Nephron (organoid): ENCODE results near the gene TAGAP.

ENCODE experiments used
- H3K27ac Mint-ChIP-seq, 3 experiments: 2 replicates each; pipeline ENCODE4 v1.8.0; 2020; ENCODE audit warnings: mixed read lengths in 3 of 3, mild to moderate bottlenecking in 2 of 3, moderate library complexity in 1 of 3
- H3K27me3 Mint-ChIP-seq: 2 replicates; pipeline ENCODE4 v1.8.0; 2021; ENCODE audit warnings: low read depth, mild to moderate bottlenecking, moderate library complexity, mixed read lengths
- H3K36me3 Mint-ChIP-seq: 2 replicates; pipeline ENCODE4 v1.8.0; 2020; ENCODE audit warnings: low read depth, mixed read lengths
- H3K4me1 Mint-ChIP-seq: 2 replicates; pipeline ENCODE4 v1.8.0; 2020; ENCODE audit warnings: mixed read lengths
- H3K4me3 Mint-ChIP-seq, 3 experiments: 2 replicates each; pipeline ENCODE4 v1.8.0; 2020; ENCODE audit warnings: mild to moderate bottlenecking in 3 of 3, mixed read lengths in 3 of 3, moderate library complexity in 2 of 3
- H3K9me3 Mint-ChIP-seq: 2 replicates; pipeline ENCODE4 v1.8.0; 2020; ENCODE audit warnings: mixed read lengths
- CTCF ChIP-seq, 3 experiments: fragments of 200-600 bp; sonication (generic); IDR thresholded peaks; one replicate each; pipeline ENCODE4 v1.5.0; 2021; ENCODE audit warnings: antibody characterized with exemption in 3 of 3; ENCODE audit not compliant: unreplicated experiment in 3 of 3

The TAGAP gene

GRCh38 chr6:159066483-159066882 lies 21.7 kb upstream of the TAGAP start:
- H3K27me3 Mint-ChIP-seq = peaks cover 19% of the 10 kb centered on the region
- H3K27ac Mint-ChIP-seq = peak overlapping the region; percentile 60 to 91 (median 82)
- no peaks in the 10 kb centered on the region for H3K9me3 Mint-ChIP-seq
- no peak for TF ChIP-seq CTCF (IDR thresholded peaks at IDR 0.05; ENCODE audit: unreplicated experiment in 3 of 3)
- H3K36me3 Mint-ChIP-seq = no peaks in the 10 kb centered on the region
- peaks cover 22% of the 10 kb centered on the region for H3K4me1 Mint-ChIP-seq
- H3K4me3 Mint-ChIP-seq = no peak overlapping the region

- Mint-ChIP-seq H3K36me3 (no peaks in the 10 kb centered on the region), H3K4me3 (no peak overlapping the region), H3K27me3 (peaks cover 16% of the 10 kb centered on the region), H3K9me3 (no peaks in the 10 kb centered on the region), H3K4me1 (peaks cover 22% of the 10 kb centered on the region), H3K27ac (peak overlapping the region; percentile 60 to 91 (median 82))
- no peak for TF ChIP-seq CTCF (IDR thresholded peaks at IDR 0.05; ENCODE audit: unreplicated experiment in 3 of 3)
These were observed 21.1 kb upstream of the TAGAP start for GRCh38 chr6:159065759-159066329.

GRCh38 chr6:159065091-159065490 lies 20.3 kb upstream of the TAGAP start:
- H3K27ac Mint-ChIP-seq = peak overlapping the region; percentile 60 to 91 (median 82)
- H3K36me3 Mint-ChIP-seq = no peaks in the 10 kb centered on the region
- peaks cover 9% of the 10 kb centered on the region for H3K27me3 Mint-ChIP-seq
- H3K4me1 Mint-ChIP-seq = peaks cover 22% of the 10 kb centered on the region
- H3K4me3 Mint-ChIP-seq = no peak overlapping the region
- TF ChIP-seq CTCF (IDR thresholded peaks at IDR 0.05; ENCODE audit: unreplicated experiment in 3 of 3) = no peak
- no peaks in the 10 kb centered on the region for H3K9me3 Mint-ChIP-seq

- TF ChIP-seq CTCF (IDR thresholded peaks at IDR 0.05; ENCODE audit: unreplicated experiment in 3 of 3) = no peak
- Mint-ChIP-seq H3K27me3 (peaks cover 8% of the 10 kb centered on the region), H3K9me3 (no peaks in the 10 kb centered on the region), H3K4me1 (peaks cover 21% of the 10 kb centered on the region), H3K36me3 (no peaks in the 10 kb centered on the region), H3K27ac (peak overlapping the region in 1 of 3 experiments; percentile 91), H3K4me3 (no peak overlapping the region)
These were observed 19.7 kb upstream of the TAGAP start for GRCh38 chr6:159064477-159064876.

DNA sequence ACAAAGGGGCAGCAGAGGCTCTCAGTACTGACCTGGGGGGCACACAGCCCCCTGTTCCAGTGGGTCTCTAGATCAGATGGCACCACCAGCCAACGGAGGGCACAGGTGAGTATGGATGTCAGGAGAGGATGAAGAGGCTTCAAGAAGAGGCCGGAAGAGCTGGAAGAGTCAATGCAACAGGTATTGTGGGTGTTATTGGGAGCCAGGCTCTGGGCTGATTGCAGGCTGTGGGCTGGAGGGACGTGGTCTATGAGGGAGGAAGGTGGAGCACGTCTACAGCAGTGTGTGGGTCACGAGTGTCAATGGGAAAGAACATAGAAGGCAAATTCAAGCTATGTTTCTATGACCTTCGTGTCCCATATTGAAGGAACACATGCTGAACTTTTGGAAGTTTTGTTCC lies 18.8 kb upstream of the TAGAP start:
- H3K27ac Mint-ChIP-seq = no peak overlapping the region
- H3K4me3 Mint-ChIP-seq = no peak overlapping the region
- no peaks in the 10 kb centered on the region for H3K9me3 Mint-ChIP-seq
- H3K4me1 Mint-ChIP-seq = peaks cover 18% of the 10 kb centered on the region
- H3K27me3 Mint-ChIP-seq = peaks cover 7% of the 10 kb centered on the region
- no peak for TF ChIP-seq CTCF (IDR thresholded peaks at IDR 0.05; ENCODE audit: unreplicated experiment in 3 of 3)
- no peaks in the 10 kb centered on the region for H3K36me3 Mint-ChIP-seq

GRCh38 chr6:159062976-159063375 lies 18.2 kb upstream of the TAGAP start:
- no peak overlapping the region for H3K4me3 Mint-ChIP-seq
- H3K27me3 Mint-ChIP-seq = peaks cover 1% of the 10 kb centered on the region
- TF ChIP-seq CTCF (IDR thresholded peaks at IDR 0.05; ENCODE audit: unreplicated experiment in 3 of 3) = no peak
- no peaks in the 10 kb centered on the region for H3K9me3 Mint-ChIP-seq
- H3K27ac Mint-ChIP-seq = no peak overlapping the region
- peaks cover 18% of the 10 kb centered on the region for H3K4me1 Mint-ChIP-seq
- H3K36me3 Mint-ChIP-seq = no peaks in the 10 kb centered on the region
